Measurements from ENCODE around the gene AGTPBP1.
"Not testable (repeated sequence)": the region's sequence is repeated elsewhere in the genome, so short reads cannot be mapped to it uniquely, and the experiment has no call there.

Gene AGTPBP1

DNA sequence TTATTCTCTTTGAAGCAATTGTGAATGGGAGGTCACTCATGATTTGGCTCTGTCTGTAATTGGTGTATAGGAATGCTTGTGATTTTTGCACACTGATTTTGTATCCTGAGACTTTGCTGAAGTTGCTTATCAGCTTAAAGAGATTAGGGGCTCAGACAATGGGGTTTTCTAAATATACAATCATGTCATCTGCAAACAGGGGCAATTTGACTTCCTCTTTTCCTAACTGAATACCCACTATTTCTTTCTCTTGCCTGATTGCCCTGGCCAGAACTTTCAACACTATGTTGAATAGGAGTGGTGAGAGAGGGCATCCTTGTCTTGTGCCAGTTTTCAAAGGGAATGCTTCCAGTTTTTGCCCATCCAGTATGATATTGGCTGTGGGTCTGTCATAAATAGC is 22.3 kb downstream of the AGTPBP1 start:
- DNase-seq = peak; percentile 5

DNA sequence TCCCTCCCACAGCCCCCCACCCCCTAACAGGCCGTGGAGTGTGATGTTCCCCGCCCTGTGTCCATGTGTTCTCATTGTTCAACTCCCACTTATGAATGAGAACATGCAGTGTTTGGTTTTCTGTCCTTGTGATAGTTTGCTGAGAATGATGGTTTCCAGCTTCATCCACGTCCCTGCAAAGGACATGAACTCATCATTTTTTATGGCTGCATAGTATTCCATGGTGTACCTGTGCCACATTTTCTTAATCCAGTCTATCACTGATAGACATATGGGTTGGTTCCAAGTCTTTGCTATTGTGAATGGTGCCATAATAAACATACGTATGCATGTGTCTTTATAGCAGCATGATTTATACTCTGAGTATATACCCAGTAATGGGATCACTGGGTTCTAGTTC is 23.9 kb downstream of the AGTPBP1 start:
- not testable (repeated sequence) for DNase-seq

DNA sequence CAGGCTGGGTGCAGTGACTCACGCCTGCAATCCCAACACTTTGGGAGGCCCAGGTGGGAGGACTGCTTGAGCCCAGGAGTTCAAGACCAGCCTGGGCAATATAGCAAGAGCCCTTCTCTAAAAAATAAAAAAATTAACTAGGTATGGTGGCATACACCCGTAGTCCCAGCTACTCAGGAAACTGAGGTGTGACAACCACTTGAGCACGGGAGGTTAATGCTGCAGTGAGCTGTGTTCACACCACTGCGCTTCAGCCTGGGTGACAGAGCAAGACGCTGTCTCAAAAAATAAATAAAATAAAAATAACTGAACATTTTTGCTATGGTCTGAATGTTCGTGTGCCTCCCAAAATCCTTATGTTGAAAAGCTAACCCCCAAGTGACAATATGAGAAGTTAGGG is 24.5 kb downstream of the AGTPBP1 start:
- no peak for DNase-seq

DNA sequence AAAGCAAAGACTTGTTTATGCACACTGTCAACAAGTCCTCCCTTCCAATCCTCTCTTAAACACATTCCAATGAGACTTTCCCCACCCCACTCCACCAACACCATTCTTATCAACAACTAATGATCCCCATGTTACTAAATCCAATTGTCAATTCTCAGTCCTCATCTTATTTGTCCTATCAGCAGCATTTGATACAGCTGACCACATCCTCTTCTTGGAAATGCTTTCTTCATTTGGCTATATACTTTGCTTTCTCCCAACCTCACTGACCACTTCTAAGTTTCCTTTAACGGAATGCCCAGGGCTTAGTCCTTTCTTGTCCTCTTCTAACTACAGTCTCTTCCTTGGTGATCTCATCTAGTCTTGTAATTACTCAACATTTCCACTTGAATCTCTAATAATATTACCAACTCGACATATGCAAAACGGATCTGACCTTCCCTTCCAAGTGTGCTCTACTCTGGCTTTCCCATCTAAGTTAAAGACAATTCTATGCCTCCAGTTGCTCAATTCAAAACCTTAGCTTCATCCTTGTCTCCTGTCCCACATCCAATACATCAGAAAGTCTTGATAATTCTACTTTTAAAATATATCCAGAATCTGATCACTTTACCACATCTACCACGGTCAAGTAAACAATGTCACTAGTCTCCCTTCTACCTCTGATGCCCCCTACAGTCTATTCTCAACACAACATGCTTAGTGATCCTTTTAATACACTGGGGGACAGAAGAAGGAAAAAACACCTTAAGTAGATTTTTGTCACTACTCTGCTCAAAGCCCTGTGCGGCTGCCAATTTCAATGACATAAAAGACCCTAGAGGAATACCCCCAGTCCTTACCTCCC is 25.5 kb downstream of the AGTPBP1 start:
- peak; percentile 81 for DNase-seq

DNA sequence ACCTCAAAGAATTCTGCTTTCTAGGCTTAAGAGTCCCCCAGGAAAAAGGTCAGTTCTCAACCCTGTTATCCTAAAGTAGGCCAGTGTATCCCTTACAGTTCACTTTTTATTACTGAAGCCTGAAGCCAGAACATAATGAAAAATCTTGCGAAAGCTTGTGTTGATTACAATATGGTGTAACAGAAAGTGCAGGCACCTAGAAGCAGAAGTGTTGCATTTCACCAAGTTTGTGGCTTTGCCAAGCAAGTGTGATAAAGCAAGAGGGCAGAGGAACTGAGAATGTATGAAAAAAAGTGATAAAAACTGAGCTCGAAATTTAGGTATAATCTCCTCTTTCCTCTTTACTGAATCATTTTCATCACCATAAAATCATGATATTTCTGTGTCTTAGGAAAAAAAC is 26.2 kb downstream of the AGTPBP1 start:
- DNase-seq = peak; percentile 74

DNA sequence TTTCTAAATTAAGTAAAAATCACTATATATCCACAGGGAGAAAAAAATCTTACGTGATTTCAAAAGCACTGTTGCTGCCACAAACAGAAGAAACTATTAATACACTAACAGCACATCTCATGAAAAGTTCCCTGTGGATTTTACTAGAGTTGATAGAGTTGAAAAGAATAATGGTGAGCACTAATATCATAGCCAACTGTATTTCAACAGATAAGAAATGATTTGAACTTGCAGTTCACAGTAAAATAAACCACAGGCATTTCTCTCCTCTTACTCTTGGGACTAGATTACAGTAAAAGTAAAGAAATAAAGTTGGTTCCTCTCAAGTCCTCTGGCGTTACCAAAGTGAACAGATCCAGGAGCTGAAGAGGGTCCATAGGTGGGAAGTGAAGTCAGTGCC is 27.9 kb downstream of the AGTPBP1 start:
- peak; percentile 17 for DNase-seq

DNA sequence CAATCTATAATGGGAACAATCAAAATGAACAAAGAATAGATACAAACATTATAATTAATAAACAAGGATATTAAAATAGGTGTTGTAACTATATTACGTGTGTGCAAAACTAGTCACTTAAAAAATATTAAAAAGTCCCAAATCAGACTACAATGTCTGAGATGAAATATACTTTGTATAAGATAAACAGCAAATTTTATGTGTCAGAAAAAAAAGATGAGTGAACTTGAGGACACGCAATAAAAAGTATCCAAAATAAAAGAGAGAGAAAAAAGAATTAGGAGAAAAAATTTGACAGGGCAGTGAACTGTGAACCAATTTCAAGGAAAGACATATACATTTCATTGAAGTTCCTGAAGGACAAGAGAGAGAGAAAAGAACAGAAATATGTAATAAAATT is 37.0 kb downstream of the AGTPBP1 start:
- DNase-seq = no peak

DNA sequence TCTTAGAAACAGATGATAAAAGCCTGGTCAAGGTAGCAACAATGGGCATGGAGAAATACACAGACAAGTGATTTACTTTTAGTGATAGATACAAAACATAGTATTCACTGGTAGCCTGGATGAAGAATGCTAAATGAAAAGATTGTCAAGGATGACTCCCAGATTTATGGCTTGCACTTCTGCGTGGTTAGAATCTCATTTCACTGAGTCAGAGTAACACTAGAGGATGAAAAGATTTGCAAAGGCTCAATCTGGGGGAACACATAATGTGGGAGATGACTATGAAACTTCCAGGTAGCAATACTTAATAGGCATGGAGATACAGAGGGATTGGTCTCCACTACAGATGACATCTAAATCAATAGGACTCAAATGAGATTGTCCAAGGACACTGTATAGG is 38.4 kb downstream of the AGTPBP1 start:
- DNase-seq = no peak

DNA sequence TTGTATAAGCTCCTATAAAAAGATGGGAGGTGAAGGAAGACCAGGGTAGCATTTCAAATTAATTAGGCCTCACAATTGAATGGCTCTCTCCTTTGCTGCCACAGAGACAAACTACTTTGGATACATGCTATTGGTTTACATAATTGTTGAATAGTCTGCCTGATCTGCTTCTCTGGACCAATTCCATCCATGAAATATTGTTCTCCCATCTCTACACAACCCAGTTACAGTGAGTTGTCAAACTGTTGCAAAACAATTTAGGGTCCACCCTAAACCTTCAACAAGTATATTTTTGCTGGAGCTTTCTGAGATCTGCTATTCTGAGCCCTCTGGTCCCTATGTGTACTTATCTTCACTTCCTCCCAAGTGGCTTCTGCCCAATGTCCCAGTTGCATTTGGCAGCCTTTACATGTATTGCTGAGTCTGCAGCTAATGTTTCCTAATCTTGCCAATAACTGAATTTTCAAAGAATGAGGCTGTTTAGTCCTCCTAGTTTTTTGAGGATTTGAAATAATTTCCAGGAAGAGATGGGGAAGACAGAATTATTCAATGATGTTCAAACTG is 38.9 kb downstream of the AGTPBP1 start:
- DNase-seq = peak; percentile 14

DNA sequence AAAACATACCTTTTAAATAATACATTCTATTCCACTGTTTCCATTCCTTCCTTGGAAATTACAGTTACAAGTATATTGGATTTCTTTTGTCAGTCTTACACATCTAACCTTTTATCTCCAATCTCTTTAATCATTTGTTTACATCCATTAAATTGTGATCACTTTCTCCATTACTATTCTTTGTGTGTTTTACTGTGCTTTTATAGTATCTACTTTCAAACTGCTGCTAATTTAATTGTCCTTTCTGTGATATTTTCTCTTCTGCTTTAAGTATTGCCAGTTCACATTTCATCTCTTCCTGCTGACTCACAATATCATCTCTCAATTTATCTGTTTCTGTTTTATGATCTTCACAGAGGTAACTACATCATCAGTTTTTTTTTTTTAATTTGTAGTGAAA is 39.6 kb downstream of the AGTPBP1 start:
- no peak for DNase-seq

DNA sequence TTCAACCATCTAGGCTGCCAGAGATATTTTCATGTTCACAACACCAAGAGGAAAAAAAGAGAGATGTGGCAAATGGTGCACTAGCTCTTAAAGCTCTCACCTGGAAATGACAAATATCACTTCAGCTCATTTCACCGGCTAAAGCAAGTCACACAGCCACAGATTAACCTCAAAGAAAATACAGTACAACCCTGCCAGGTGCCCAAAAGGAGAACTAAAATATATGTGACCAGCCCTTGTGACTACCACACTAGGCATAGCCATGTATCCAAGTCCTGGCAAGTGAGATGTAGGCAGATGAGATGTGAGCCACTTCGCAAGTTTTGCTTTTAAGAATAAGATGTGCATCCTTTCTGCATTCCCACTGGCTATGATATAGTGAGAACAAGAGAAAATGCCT is 41.4 kb downstream of the AGTPBP1 start:
- peak; percentile 6 for DNase-seq

DNA sequence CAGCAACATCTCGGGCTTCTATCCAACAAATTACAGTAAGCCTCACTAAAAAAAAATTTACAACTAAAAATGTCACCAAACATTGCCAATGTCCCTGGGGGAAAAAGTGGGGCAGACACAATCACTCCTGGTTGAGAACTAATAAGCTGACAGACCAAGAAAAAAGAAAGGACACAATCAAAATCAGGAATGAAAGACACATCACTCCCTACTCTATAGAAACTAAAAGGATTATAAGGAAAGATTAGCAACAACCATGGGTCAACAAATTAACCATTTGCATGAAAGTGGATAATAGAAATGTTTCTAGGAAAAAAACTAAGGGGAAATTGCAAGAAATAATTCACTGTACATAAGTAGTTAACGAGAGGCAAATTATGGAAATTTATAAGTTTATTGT is 53.4 kb downstream of the AGTPBP1 start:
- DNase-seq = no peak

DNA sequence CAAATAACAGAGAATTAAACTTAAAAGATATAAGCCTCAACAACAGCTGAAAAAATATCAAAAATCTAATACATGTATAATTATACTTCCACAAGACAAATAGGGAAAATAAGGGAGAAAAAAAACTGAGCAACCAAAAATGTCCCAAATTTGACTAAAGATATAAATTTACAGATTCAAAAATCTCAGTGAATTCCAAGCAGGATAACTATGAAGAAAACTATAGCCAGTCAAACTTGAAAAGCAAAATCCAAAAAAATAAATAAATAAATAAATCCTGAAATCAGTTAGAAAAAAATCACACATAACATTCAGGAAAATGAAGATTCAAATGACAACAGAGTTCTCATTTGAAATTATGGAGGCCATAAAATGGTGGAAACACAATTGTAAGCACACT is 56.7 kb downstream of the AGTPBP1 start:
- no peak for DNase-seq

DNA sequence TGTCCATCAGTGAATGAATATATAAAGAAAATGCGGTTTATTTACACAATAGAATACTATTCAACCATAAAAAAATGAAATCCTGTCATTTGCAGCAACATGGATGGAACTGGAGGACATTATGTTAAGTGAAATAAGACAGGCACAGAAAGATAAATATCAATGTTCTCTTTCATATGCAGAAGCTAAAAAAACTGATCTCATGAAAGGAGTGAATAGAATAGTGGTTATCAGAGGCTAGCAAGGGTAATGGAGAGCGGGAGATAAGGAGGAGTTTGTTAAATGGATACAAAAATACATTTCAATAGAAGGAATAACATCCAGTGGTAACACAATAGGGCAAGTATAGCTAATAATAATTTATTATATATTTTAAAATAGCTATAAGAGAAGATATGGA is 65.0 kb downstream of the AGTPBP1 start:
- no peak for DNase-seq

DNA sequence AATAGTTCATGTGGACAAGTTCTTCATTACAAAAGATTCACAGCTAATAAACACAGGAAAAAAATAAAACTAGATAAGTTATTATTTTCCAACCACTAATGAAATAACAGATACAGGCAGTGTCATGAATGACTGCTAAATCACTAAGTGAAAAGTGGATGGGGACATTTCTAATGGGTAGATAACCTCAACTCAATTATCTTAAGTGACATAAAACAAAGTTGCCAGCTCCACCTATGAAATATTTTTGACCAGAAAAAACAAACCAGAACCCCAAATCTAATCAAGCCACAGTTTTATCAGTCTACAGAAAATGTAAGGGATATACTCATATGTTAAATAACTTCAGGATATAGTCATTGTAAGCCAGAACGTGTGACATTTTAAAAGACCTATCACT is 74.4 kb downstream of the AGTPBP1 start:
- DNase-seq = no peak

DNA sequence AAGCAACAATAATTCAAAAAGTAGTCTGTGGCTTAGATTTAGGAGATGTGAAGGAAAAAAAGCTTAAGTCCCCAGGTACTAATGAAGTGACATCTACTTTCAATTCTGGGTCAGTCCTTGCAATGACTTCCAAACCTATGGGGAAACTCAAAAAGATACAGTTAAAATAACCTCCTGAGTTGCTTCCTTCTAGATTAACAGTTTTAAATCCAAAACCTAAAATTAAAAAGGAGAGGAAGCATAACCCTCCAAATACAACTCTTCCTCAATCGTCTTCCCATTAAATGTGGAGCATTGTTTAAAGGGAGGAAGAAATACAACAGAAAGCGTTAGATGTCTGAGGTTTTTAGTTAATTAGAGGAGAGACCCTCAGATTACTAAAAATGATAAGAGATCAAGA is 75.7 kb downstream of the AGTPBP1 start:
- DNase-seq = no peak

DNA sequence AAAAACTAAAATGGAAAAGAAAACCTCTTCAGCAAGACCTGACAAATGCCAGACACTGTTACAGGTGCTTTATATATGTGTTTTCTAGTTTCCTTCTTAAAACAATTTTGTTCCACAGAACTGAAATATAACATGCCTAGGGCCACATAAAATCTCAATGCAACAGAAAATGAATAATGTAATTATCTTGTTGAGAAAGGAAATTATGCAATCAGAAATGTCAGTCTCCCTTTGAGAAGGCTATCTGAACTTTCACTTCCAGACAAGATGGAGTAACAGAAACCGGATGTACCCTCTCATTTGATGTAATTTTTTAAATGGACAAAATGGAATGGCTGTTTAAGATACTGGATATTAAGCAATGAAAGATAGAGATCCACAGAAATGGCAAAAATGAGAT is 79.2 kb downstream of the AGTPBP1 start:
- peak; percentile 9 for DNase-seq

DNA sequence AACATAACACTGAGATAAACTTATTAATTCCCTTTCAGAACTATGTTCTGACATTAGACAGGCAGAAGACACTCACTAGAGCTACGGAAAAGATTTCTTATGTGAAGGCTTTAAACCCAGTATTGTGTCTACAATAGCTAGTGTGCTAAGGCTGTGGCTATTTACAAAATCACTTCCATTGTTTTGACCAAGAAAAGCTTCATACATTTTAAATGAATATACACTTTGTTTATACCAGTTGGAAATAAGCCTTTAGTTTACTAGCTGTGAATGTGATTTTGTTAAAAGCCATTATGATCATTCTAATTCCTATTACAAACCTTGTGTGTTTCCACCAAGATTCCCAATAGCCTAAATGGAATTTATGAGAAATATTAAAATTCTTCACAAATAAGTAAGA is 83.0 kb downstream of the AGTPBP1 start:
- DNase-seq = no peak

DNA sequence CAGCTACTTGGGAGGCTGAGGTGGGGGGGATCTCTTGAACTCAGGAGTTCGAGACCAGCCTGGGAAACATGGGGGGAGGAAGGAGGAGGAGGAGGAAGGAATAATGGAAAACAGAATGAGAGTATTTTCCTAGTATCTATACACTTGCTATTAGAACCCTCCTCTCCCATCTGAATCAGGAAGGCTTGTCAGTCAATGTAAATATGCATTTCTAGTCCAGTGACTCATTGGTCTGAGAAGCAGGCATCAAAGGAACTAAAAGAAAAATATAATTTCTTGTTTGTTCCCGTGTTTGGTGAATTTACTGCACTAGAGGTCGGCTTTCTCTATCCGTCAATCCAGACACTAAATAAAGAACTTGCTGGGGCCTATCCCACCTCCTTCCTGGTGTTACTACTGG is 88.6 kb downstream of the AGTPBP1 start:
- no peak for DNase-seq

DNA sequence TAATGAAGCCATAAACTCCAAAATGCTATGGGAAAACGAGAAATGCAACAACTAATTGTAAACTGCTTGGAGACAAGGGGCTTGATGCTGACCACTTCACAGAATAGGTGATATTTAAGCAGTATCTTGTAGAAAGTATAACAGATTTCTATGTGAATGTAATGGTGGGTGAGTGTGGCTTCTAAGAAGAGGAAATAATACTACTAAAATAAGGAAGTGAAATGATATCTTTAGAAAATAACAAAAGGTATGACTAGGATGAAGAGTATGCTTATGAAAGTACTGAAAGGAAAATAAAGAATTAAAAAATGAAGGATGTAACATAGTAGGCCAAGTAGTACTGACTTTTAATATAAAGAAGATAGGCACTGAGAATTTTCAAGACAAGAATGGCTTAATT is 94.2 kb downstream of the AGTPBP1 start:
- no peak for DNase-seq

DNA sequence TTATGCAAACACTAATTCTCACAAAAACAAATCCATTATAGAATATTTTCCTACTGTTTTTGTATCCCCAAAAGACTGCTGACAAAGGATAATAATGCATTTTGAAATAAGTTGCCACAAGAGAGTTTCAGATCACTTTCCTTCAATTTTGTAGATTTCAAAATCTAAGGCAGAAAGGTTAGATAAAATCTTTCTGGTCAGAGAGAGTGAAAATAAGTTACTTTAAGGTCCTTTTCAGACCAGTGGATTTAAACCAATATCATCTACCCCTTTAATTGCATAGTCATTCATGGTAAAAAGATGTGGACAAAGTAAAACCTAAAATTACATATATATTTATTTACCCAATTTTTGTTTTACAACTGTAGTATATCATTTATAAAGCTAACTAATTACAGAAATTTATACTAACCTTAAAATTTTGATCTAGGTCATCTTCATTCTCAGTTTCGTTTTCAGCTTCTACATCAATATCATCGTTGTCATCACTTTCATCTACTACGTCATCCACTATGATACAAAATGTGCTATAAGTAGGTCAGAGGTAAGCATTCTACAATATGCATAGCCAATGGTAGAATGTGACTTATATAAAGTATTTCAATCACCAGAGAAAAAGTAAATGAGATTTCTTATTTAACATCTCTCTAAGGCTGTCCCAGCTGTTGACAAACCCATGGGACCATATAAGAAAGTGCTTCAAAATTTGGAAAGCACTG is 95.7 kb downstream of the AGTPBP1 start:
- DNase-seq = no peak

DNA sequence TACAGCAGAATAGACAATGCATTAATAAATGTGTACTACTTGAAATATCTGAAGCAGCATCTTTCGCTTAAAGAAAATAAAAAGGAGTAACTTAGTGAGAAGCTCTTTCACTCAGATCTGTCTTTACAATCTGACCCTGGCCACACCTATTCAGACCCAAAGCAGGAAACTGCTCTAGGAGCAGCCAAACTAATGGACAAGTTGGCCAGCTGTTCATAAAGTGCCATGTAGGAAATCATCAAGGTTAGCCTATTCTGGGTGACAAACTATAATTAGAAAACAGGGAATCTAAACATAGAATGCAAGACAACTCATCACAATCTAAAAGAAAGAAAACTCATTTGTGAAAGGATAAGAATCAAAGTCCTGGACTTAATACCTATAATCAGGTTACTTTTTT is 101.3 kb downstream of the AGTPBP1 start:
- DNase-seq = no peak

DNA sequence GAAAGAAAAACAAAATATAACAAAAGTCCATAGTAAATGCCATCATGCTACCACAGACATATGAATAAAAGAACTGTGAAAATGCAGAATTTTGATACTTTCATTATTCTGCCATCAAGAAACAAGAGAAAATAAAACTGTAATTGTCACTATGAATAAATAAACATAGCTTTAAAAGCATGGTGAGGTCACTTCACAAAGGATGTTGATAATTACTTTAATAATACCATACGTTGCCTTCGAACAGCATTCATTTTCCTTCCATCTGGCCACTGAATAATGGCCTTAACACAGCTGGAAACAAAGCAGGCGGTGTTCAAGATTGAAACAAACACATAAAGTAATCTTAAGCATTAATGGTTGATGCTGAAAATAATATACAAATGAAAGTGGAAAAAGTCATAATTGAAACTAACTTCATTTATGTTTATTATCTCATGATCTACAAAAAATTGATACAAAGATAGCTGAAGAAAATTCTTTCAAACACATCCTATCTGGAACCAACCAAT is 102.0 kb downstream of the AGTPBP1 start:
- DNase-seq = no peak

DNA sequence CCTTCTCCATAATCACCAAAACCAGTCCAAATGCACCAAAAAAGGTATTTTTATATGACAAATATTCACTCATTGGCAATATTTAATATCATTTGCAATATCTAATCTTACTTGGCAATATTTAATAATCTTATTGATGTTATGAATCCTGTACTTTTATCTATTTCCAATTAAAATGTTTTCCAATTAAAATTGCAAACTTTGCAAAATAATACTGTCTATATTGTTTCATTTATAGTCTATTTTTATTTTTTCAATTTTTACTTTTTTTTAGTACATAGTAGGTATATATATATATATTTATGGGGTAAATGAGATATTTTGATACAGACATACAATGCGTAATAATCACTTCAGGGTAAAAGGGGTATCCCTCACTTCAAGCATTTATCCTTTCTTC is 109.9 kb downstream of the AGTPBP1 start:
- no peak for DNase-seq
